ENCODE measurements around the gene LAIR2. TPM values are rescaled to one million over a fixed set of nuclear protein-coding genes. Genes with fewer than 3 reads are reported as not detected.

Gene LAIR2
- total and polyA plus RNA-seq, 10 of the 15 experiments (the other 5 are each of a cell fraction or from before 2014, with no cell fraction given), result not detected

- TF ChIP-seq NR2C1 (IDR thresholded peaks at IDR 0.05) (peak; percentile 65), SPI1 (IDR thresholded peaks at IDR 0.05; ENCODE audit: borderline replicate concordance, insufficient read depth, low read depth, low read length) (peak; percentile 12; the same call in 1 of the 2 replicates)
Observed at GRCh38 chr19:54521860-54522513, 19.4 kb downstream of the LAIR2 start (continued).

GRCh38 chr19:54523403-54523802 is 20.8 kb downstream of the LAIR2 start:
- Histone ChIP-seq H3K27me3 (replicated peaks in 1 of 2; ENCODE audit: control insufficient read depth in 2 of 2, insufficient read depth in 2 of 2, low read length in 1 of 2) (no peaks in the 10 kb centered on the region), H2AFZ (ENCODE audit: control insufficient read depth, low read depth, low read length) (no peak overlapping the region), H3K79me2 (ENCODE audit: control insufficient read depth, insufficient read depth, low read length) (no peaks in the 10 kb centered on the region), H3K4me1 (ENCODE audit: control insufficient read depth, insufficient read depth, low read length) (peaks cover 46% of the 10 kb centered on the region), H3K9ac (ENCODE audit: control insufficient read depth, insufficient read depth, low read length) (no peak overlapping the region), H3K4me3 (no peak overlapping the region), H3K4me2 (ENCODE audit: control insufficient read depth, insufficient read depth) (peak overlapping the region; percentile 10), H3K9me3 (replicated peaks; ENCODE audit: control insufficient read depth, insufficient read depth, low read length) (no peaks in the 10 kb centered on the region; the same call in 2 of the 3 replicates), H3K36me3 (ENCODE audit: control insufficient read depth in 2 of 2, insufficient read depth in 2 of 2, low read length in 1 of 2) (no peaks in the 10 kb centered on the region), H3K27ac (ENCODE audit: control insufficient read depth, insufficient read depth) (no peak overlapping the region), H4K20me1 (ENCODE audit: control insufficient read depth, insufficient read depth) (no peaks in the 10 kb centered on the region)
- ATAC-seq (peak; percentile 21), FAIRE-seq (no peak), DNase-seq (ENCODE audit: low read depth, low spot score) (peak; percentile 71)
- ChIA-PET POLR2A (interaction anchor here (1.0 kb wide), 1 partner anchor 94 kb away, joined by 6 read pairs; no protein-coding TSS in a partner anchor), RAD21 (ENCODE audit: unreplicated experiment) (no interaction called here), CTCF (interaction anchor here (1.3 kb wide), 1 partner anchor 27 kb away, joined by 3 read pairs; no protein-coding TSS in a partner anchor), SMC1A (ENCODE audit: uncharacterized antibody, unreplicated experiment) (interaction anchor here (0.6 kb wide), 1 partner anchor 95 kb away, joined by 3 read pairs; no protein-coding TSS in a partner anchor)
- in situ Hi-C loops (cut with MboI) (no loop called here), intact Hi-C loops (cut with micrococcal nuclease; ENCODE audit: unreplicated experiment) (no loop called here)
- no TSS peak for BruUV-seq (replicated peaks)
- WGBS (ENCODE audit: insufficient coverage, insufficient replicate concordance, low lambda C conversion rate, missing lambda C conversion rate), result 0% methylated on average over 5 of the region's 5 CpGs
- TF ChIP-seq ZNF687 (IDR thresholded peaks at IDR 0.05) (no peak), CHD4 (IDR thresholded peaks at IDR 0.05) (no peak), POU2F2 (IDR thresholded peaks at IDR 0.05; ENCODE audit: borderline replicate concordance, low read depth, low read length) (no peak), ATF3 (IDR thresholded peaks at IDR 0.05; ENCODE audit: borderline replicate concordance, extremely low read depth, low read depth, low read length) (no peak), ZBTB4 (CRISPR knock-in tag; IDR thresholded peaks at IDR 0.05) (no peak), SUPT20H (IDR thresholded peaks at IDR 0.05; ENCODE audit: borderline replicate concordance, control insufficient read depth, low read depth, low read length) (no peak), TBL1XR1 (IDR thresholded peaks at IDR 0.05; ENCODE audit: low read depth, low read length) (no peak), NFYA (IDR thresholded peaks at IDR 0.05; ENCODE audit: borderline replicate concordance, low read depth, low read length) (no peak), PKNOX1 (IDR thresholded peaks at IDR 0.05) (no peak)
